Right cardiac atrium (tissue), 5 donors: Measurements from ENCODE around the gene ACP4. TPM values are rescaled to one million over a fixed set of nuclear protein-coding genes. Genes with fewer than 3 reads are reported as not detected.

Experiments used
- ATAC-seq, 2 donors: fragments of 200-7000 bp; cut with Tn5 transposase; one replicate each; pipeline versions ENCODE4 v1.8.0 to v1.9.1; 2020; ENCODE audit warnings: moderate library complexity in 2 of 2, mild to moderate bottlenecking in 1 of 2
- DNase-seq, 3 donors: peaks; one replicate each; pipeline ENCODE4 v3.0.0-alpha.2; 2020
- H3K27ac ChIP-seq: one replicate; pipeline ENCODE4 v1.5.1; 2013; ENCODE audit warnings: mild to moderate bottlenecking, low read length, control low read depth, moderate library complexity
- H3K27me3 ChIP-seq: one replicate; pipeline ENCODE4 v1.6.1; 2013; ENCODE audit not compliant: control insufficient read depth, insufficient read depth
- H3K4me1 ChIP-seq: one replicate; pipeline ENCODE4 v1.6.1; 2013; ENCODE audit warnings: low read length; ENCODE audit not compliant: control insufficient read depth, insufficient read depth
- H3K4me3 ChIP-seq: one replicate; pipeline ENCODE4 v1.5.1; 2013; ENCODE audit warnings: low read length, control low read depth
- H3K9me3 ChIP-seq: one replicate; pipeline ENCODE4 v1.6.1; 2013; ENCODE audit warnings: low read length; ENCODE audit not compliant: control insufficient read depth
- WGBS: extraction: QIAGEN DNeasy Blood & Tissue Kit; methylation state at CpG from one replicate; pipeline ENCODE4 v1.1.7; 2013; 5-methylcytosine and 5-hydroxymethylcytosine counted together
- intact Hi-C, 4 donors: fragments of 100-400 bp; cut with DNase I; formaldehyde crosslinking; loops; one replicate each; pipeline versions ENCODE4 v1.11.0 to v1.14.0; 2022 to 2023
- polyA plus RNA-seq: library from polyadenylated mRNA; stranded (reverse); fragments of 200-250 nt; gene quantifications from one replicate; pipeline ENCODE4 v1.2.3, GENCODE V29; 2013
- total RNA-seq, 4 donors: library from RNA; stranded (reverse); fragmentation: NEBNext Ultra II Directional; extraction: Animal tissue kit (Norgen Biotek cat#: 25700); gene quantifications; one replicate each; pipeline ENCODE4 v1.2.1, GENCODE V29; 2021
- donor health status: healthy with polysubstance abuse.
- donor health status: DM: no; HTN: yes; CAD: no.
- donor health status: DM: no; HTN: no; CAD: no.
- donor health status: DM: no; HTN: yes; CAD: no; lungs with severe emphysema.
- donor health status: DM: yes; HTN: yes; CAD: no.

The ACP4 gene
- total and polyA plus RNA-seq, 5 donors = not detected

DNA sequence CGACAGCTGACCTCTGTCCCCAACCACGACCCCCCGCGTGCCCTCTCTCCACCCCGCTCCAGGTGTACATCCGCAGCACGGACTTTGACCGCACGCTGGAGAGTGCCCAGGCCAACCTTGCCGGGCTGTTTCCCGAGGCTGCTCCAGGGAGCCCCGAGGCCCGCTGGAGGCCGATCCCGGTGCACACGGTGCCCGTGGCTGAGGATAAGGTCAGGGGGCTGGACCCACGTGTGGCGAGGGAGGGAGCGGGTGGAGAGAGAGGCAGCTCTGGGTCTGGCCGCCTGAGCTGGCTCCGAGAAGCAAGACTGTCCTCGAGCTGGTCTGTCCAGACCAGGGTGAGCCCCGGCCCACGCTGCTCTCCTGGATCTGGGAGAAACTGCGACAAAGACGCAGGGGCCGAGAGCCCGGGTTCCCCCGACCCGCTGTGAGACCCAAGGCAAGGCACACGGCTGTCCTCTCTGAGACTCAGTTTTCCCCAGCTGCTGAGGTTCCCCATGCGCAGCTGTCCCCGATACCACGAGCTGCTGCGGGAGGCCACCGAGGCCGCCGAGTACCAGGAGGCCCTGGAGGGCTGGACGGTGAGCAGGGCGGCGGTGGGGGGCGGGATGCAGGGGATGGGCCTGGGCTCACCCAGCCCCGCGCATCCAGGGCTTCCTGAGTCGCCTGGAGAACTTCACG, 1.5 kb downstream of the ACP4 start:
- intact Hi-C loops = no loop called here
- no peak for ATAC-seq
- DNase-seq = no peak
- no peaks in the 10 kb centered on the region for H3K9me3 ChIP-seq
- H3K27ac ChIP-seq = no peak overlapping the region
- WGBS = 79% methylated on average over 47 of the region's 47 CpGs
- H3K4me1 ChIP-seq = no peaks in the 10 kb centered on the region
- H3K4me3 ChIP-seq = no peak overlapping the region
- H3K27me3 ChIP-seq = no peaks in the 10 kb centered on the region

DNA sequence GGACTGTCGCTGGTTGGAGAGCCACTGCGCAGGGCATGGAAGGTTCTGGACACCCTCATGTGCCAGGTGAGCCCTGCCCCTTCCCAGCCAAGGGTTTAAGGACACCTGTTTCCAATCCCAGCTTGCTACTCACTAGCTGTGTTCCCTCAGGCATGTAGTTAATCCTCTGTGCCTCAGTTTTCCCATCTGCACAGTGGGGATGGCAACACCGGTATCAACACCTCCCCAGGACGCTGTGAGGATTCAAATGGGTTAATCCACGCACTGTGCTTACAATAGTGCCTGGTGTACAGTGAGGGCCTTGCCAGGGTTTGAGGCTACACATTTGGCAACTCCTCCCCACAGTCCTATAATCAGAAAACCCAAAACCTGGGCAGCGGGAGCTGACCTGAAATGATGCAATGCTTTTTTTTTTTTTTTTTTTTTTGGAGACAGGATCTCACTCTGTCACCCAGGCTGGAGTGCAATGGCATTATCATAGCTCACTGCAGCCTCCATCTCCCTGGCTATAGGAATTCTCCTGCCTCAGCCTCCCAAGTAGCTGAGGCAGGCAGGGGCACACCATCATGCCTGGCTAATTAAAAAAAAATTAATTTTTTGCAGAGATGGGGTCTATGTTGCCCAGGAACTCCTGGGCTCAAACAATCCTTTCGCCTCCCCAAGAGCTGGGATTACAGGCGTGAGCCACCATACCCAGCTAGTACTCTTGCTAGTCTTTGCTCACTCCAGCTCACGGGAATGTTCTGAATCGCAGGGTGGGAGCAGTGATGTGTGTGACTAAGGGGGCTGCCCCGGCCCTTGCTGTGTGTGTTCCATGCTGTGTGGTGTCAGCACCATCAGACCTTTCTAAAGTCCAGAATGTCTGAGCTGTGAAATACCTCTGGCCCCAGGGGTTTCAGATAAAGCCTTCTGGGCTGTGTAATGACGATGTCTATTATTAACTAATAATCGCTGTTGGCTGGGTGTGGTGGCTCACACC, 2.3 kb downstream of the ACP4 start:
- DNase-seq = no peak
- H3K4me1 ChIP-seq = no peaks in the 10 kb centered on the region
- H3K27ac ChIP-seq = no peak overlapping the region
- H3K4me3 ChIP-seq = no peak overlapping the region
- H3K27me3 ChIP-seq = no peaks in the 10 kb centered on the region
- intact Hi-C loops = no loop called here
- no peaks in the 10 kb centered on the region for H3K9me3 ChIP-seq
- WGBS = 86% methylated on average over 13 of the region's 13 CpGs
- ATAC-seq = no peak

DNA sequence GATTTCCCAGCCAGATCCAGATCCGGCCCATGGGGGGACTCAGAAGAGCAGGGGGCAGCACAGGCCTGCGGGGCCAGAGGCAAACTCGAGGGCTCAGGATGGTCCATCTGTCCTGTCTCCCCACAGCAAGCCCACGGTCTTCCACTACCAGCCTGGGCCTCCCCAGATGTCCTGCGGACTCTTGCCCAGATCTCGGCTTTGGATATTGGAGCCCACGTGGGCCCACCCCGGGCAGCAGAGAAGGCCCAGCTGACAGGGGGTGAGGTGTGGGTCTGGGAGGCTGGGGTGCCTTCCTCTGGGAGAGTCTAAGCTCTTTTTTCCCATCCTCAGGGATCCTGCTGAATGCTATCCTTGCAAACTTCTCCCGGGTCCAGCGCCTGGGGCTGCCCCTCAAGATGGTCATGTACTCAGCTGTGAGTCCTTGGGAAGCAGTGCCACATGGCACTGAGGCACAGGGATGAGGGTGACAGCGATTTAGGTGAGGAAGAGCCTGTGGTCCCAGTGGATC, 3.4 kb downstream of the ACP4 start:
- intact Hi-C loops = no loop called here
- no peak for DNase-seq
- H3K4me1 ChIP-seq = no peaks in the 10 kb centered on the region
- WGBS = 72% methylated on average over 11 of the region's 11 CpGs
- H3K4me3 ChIP-seq = no peak overlapping the region
- H3K9me3 ChIP-seq = no peaks in the 10 kb centered on the region
- H3K27ac ChIP-seq = no peak overlapping the region
- ATAC-seq = no peak
- no peaks in the 10 kb centered on the region for H3K27me3 ChIP-seq

DNA sequence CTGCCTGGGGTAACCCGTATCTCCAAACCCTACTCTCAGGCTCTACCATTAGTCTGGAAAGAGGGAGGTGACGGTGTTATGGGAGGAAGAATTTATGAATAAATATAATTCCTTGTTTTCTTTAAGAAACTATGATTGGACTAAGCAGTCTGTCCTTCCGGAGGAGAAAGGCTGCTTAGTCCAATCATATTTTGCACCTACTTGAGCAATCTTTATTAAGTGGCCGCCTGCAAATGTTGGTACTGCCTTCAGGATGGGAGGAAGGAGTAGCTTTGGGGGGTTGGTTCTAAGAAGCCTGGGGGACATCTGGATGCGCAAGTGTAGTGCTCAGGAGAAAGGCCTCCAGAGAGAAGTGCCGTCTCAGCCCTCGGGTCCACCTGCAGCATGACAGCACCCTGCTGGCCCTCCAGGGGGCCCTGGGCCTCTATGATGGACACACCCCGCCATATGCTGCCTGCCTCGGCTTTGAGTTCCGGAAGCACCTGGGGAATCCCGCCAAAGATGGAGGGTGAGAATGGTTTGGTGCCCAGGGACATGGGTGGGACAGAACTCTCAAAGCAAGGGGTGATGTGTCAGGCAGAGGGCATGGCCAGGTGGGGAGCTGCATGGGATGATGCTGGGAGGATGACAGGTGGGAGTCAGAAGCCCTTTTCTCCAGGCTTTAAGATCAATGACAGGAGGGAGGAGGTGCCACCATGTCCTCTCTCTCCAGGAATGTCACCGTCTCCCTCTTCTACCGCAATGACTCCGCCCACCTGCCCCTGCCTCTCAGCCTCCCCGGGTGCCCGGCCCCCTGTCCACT, 4.1 kb downstream of the ACP4 start:
- Histone ChIP-seq H3K4me3 (no peak overlapping the region), H3K27me3 (no peaks in the 10 kb centered on the region), H3K27ac (no peak overlapping the region), H3K4me1 (no peaks in the 10 kb centered on the region), H3K9me3 (no peaks in the 10 kb centered on the region)
- 23% methylated on average over 16 of the region's 16 CpGs for WGBS
- no peak for ATAC-seq
- DNase-seq = no peak
- intact Hi-C loops = no loop called here

DNA sequence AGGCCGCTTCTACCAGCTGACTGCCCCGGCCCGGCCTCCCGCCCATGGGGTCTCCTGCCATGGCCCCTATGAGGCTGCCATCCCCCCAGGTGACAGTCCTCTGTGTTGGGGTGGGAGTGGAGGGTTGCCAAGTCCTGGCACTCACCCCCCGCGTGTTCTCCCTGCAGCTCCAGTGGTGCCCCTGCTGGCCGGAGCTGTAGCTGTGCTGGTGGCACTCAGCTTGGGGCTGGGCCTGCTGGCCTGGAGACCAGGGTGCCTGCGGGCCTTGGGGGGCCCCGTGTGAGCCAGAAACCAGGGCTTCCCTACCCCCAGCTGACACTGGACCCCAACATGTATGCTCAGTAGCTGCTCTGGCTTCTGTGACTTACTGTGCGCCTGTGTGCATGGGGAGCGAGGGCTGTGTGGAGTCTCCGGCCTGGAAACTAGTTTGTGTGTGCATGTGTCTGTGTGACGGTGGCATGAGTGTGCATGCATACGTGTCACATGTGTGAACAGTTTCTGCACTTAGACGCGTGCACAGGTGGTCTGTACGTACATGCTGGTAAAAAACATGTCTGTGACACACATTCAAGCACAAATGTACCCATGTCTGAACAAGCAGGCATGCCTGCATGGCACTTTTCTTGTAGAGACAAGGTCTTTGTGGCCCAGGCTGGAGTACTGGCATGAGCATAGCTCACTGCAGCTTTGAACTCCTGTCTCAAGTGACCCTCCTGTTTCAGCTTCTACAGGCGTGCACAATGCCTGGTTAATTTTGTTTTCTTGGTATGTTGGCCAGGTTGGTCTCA, 4.9 kb downstream of the ACP4 start:
- intact Hi-C loops = no loop called here
- no peaks in the 10 kb centered on the region for H3K27me3 ChIP-seq
- H3K27ac ChIP-seq = no peak overlapping the region
- no peaks in the 10 kb centered on the region for H3K9me3 ChIP-seq
- no peak overlapping the region for H3K4me3 ChIP-seq
- H3K4me1 ChIP-seq = no peaks in the 10 kb centered on the region
- 48% methylated on average over 18 of the region's 18 CpGs for WGBS
- no peak for ATAC-seq
- DNase-seq = no peak

DNA sequence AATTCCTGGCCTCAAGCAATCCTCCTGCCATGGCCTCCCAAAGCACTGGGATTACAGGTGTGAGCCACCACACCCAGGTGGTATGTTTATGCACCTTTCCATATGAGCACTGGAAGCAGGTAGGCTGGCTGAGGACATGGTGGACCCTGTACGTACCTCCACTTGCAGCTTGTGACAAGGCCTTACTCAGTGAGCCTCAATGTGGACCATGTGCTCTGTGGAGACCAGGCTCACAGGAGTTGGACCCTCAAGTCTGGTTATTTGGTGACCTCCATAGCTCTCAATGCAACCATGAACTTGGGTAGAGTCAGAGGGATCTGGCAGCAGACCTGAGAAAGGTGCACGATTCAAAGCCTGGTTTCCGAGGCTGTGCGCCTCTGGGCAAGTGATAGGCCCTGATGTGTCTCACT, 5.5 kb downstream of the ACP4 start:
- Histone ChIP-seq H3K27me3 (no peaks in the 10 kb centered on the region), H3K27ac (no peak overlapping the region), H3K4me3 (no peak overlapping the region), H3K9me3 (no peaks in the 10 kb centered on the region), H3K4me1 (no peaks in the 10 kb centered on the region)
- ATAC-seq (no peak), DNase-seq (no peak)
- intact Hi-C loops = no loop called here
- 76% methylated on average over 4 of the region's 4 CpGs for WGBS

DNA sequence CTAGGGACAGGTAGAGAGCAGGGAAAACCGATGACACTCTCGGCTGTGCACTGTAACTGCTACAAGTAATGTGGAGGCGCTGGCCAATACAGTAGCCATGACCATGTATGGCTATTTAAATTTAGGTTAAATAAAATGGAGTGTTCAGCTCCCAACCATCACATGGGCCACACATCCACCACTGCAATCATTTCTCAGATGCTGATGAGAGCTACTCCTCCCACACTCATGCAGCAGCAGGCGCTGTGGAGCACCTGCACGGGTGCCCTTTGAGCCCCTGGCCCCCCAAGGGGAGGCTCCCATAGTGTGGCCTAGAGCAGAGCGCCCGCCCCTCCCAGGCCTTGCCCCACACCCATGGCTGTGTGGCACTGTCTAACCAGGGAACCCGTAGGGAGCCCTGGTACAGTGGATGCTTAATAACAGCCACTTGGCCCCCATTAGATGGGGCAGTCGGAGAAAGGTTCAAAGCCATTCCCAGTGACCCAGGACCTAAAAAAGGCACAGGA, 6.0 kb downstream of the ACP4 start:
- Histone ChIP-seq H3K9me3 (no peaks in the 10 kb centered on the region), H3K4me3 (no peak overlapping the region), H3K27ac (no peak overlapping the region), H3K27me3 (no peaks in the 10 kb centered on the region), H3K4me1 (no peaks in the 10 kb centered on the region)
- no peak for ATAC-seq
- 81% methylated on average over 9 of the region's 9 CpGs for WGBS
- intact Hi-C loops = no loop called here
- DNase-seq = no peak

DNA sequence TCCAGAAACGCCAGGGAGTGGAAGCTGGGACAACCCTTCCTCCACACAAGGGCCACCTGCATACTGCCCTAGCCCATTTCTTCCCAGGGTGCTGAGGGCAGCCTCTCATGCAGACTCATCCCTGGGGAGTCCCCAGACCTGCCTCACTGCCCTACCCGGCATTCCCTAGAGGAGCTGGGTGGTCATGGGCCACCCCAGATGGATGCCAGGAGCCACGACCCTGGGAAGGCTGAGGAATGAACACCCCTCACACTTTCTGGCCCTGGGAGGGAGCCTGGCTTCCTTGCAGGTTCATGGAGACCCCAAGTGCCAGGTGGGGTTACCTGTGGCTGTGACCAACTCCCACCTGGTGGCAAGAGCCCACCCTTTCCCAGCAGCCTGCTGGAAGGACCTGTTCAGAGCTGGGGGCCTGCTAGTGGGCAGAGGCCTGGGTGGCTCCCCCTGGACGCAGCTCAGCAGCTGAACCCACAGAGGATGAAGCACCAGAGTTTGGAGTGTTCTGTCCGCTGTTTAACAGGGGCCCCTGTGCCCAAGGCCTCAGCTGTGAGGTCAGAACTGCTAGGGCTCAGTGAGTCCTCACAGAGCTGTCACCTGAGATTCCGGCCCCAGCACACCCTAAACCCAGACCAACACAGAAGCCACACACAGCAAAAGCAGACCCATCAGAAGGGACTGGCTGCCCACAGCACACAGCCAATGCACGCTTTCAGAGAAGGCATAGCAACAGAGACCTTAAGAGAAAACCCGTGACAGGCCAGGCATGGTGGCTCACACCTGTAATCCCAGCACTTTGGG, 6.6 kb downstream of the ACP4 start:
- no peak for ATAC-seq
- DNase-seq = no peak
- intact Hi-C loops = no loop called here
- no peaks in the 10 kb centered on the region for H3K9me3 ChIP-seq
- no peak overlapping the region for H3K27ac ChIP-seq
- no peaks in the 10 kb centered on the region for H3K4me1 ChIP-seq
- no peaks in the 10 kb centered on the region for H3K27me3 ChIP-seq
- H3K4me3 ChIP-seq = no peak overlapping the region
- WGBS = 86% methylated on average over 8 of the region's 8 CpGs

DNA sequence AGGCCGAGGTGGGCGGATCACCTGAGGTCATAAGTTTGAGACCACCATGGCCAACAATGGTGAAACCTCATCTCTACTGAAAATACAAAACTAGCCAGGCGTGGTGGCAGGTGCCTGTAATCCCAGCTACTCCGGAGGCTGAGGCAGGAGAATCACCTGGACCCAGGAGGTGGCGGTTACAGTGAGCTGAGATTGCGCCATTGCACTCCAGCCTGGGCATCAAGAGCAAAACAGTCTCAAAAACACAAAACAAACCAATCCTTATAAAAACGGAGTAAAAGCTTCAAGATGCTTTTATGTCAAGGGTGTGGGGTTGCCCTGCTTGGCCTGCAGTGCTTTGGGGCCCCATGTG, 7.2 kb downstream of the ACP4 start:
- Histone ChIP-seq H3K4me1 (no peaks in the 10 kb centered on the region), H3K9me3 (no peaks in the 10 kb centered on the region), H3K27ac (no peak overlapping the region), H3K4me3 (no peak overlapping the region), H3K27me3 (no peaks in the 10 kb centered on the region)
- WGBS = 91% methylated on average over 7 of the region's 7 CpGs
- DNase-seq (no peak), ATAC-seq (no peak)
- intact Hi-C loops = no loop called here
